C4-2B (cell line): ENCODE results near the gene CAB39L.

Experiments used
- H3K27ac ChIP-seq: fragments of 450-650 bp; 2 replicates; pipeline ENCODE4 v1.5.1; 2017
- CTCF ChIP-seq: fragments of 450-650 bp; conservative IDR thresholded peaks from 2 replicates; pipeline ENCODE4 v1.5.1; 2017; ENCODE audit warnings: mild to moderate bottlenecking
- ZFX ChIP-seq: fragments of 450-650 bp; IDR thresholded peaks from 2 replicates; pipeline ENCODE4 v1.6.1; 2017

Gene CAB39L

DNA sequence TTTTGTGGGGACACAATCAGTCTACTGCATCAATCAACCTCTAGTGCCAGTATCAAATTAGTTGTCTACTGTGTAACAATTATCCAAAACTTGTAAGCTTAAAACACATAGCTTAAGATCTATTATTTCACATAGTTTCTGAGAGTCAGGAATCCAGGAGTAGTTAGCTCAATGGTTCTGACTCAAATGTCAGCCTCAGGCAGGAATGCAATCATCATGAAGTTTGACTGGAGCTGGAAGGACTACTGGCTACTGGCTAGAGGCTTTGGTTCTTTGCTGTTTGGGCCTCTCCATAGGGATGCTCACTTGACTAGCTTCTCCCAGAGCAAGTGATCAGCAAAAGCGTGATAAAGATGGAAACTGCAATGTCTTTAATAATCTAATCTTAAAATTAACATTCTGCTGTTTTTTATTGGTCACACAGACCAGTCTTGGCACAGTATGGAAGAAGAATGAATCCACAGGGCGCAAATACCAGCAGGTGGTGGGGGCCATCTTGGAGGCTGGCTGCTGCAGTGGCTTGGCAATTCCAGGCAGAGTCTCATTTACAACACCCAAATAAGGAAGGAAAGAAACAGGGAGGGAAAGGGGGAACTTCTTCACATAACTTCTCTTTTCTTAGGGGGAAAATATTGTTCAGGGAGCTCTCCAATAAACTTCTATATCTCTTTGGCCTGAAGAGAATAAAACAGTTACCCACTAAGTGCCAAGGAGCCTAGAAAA is 15.7 kb downstream of the CAB39L start:
- TF ChIP-seq ZFX (no peak), CTCF (no peak)
- no peak overlapping the region for H3K27ac ChIP-seq

GRCh38 chr13:49424011-49424560 is 19.8 kb downstream of the CAB39L start:
- no peak for TF ChIP-seq CTCF
- TF ChIP-seq ZFX = no peak
- no peak overlapping the region for H3K27ac ChIP-seq

DNA sequence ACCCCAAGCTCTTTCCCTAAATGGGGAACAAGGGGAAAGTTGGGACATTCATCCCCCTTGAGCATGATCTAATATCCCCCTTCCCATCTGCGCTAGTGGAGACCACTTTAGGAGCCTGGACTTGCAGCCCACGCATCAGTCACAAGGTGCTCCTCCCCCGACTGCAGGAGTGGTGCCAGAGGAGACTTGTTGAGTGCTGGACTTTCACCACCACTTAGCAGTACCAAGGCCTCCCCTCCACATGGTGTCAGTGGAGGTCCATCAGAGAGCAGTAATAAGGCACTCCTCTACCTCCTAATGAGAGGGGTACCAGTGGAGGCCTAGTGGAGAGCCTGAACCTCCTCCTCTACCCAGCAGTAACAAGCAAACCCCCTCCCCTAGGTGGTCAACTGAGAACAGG is 22.5 kb downstream of the CAB39L start:
- TF ChIP-seq CTCF = no peak; the same call in 1 of the 2 replicates
- no peak for TF ChIP-seq ZFX
- H3K27ac ChIP-seq = no peak overlapping the region

- no peak for TF ChIP-seq CTCF
- TF ChIP-seq ZFX = no peak
- no peak overlapping the region for H3K27ac ChIP-seq
Measured at GRCh38 chr13:49419276-49419675, 24.6 kb downstream of the CAB39L start.

DNA sequence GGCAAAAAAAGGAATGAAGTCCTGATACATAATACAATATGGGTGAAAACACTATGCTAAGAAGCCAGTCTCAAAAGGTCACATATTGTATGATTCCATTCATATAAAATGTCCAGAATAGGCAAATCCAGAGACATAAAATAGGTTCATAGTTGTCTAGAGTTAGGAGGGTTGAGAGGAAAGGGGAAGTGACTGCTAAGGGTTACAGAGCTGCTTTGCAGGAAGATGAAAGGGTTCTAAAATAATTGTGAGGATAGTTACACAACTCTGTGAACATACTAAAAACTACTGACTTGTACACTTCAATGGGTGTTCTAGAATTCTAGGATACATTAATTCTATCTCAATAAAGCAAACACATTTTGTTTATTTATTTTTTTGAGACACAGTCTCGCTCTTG is 25.7 kb downstream of the CAB39L start:
- TF ChIP-seq ZFX = no peak
- no peak for TF ChIP-seq CTCF
- no peak overlapping the region for H3K27ac ChIP-seq

- no peak overlapping the region for H3K27ac ChIP-seq
- TF ChIP-seq ZFX = no peak
- no peak for TF ChIP-seq CTCF
Measured at GRCh38 chr13:49417161-49417560, 26.7 kb downstream of the CAB39L start.

GRCh38 chr13:49412749-49413148 is 31.1 kb downstream of the CAB39L start:
- no peak overlapping the region for H3K27ac ChIP-seq
- TF ChIP-seq ZFX (no peak), CTCF (no peak)
